Limb (tissue), 2 donors: Measurements from ENCODE around the gene PXDC1.
"Not testable (repeated sequence)": the region's sequence is repeated elsewhere in the genome, so short reads cannot be mapped to it uniquely, and the experiment has no call there.

Experiments
- DNase-seq, 2 donors: peaks; one replicate each; pipeline ENCODE4 v3.0.0-alpha.2; 2016; ENCODE audit errors: extremely low spot score in 2 of 2

Gene PXDC1

GRCh38 chr6:3732345-3733141, 19.0 kb downstream of the PXDC1 start:
- DNase-seq, result peak; percentile 72 to 86

GRCh38 chr6:3731700-3732099, 19.8 kb downstream of the PXDC1 start:
- peak in 1 of 2 donors; percentile 32 for DNase-seq

- DNase-seq, result no peak
These were observed 21.7 kb downstream of the PXDC1 start for GRCh38 chr6:3729603-3730344.

- DNase-seq, result no peak
These were observed 23.9 kb downstream of the PXDC1 start for GRCh38 chr6:3727593-3728108.

- no peak for DNase-seq
These were observed 24.5 kb downstream of the PXDC1 start for GRCh38 chr6:3727036-3727435.

- DNase-seq, result no peak
These were observed 25.1 kb downstream of the PXDC1 start for GRCh38 chr6:3726421-3726820.

GRCh38 chr6:3725145-3726047, 26.1 kb downstream of the PXDC1 start:
- DNase-seq, result no peak

GRCh38 chr6:3724451-3725144, 26.9 kb downstream of the PXDC1 start:
- no peak for DNase-seq

- no peak for DNase-seq
These were observed 27.5 kb downstream of the PXDC1 start for GRCh38 chr6:3723966-3724365.

- no peak for DNase-seq
These were observed 28.3 kb downstream of the PXDC1 start for GRCh38 chr6:3723251-3723650.

- no peak for DNase-seq
These were observed 28.7 kb downstream of the PXDC1 start for GRCh38 chr6:3722785-3723184.

GRCh38 chr6:3721810-3722621, 29.5 kb downstream of the PXDC1 start:
- no peak for DNase-seq

- DNase-seq, result not testable (repeated sequence)
These were observed 30.7 kb downstream of the PXDC1 start for GRCh38 chr6:3720770-3721169.

- DNase-seq, result no peak
These were observed 31.8 kb downstream of the PXDC1 start for GRCh38 chr6:3719462-3720308.

- no peak for DNase-seq
These were observed 33.1 kb downstream of the PXDC1 start for GRCh38 chr6:3718407-3718806.

GRCh38 chr6:3715285-3715684, 36.2 kb downstream of the PXDC1 start:
- DNase-seq, result no peak

- no peak for DNase-seq
These were observed 36.7 kb downstream of the PXDC1 start for GRCh38 chr6:3714768-3715167.

- DNase-seq, result no peak
These were observed 37.4 kb downstream of the PXDC1 start for GRCh38 chr6:3714111-3714510.
